Neutrophil (primary cell): ENCODE measurements around the gene WHAMM.

Source experiments
- H3K27ac ChIP-seq: fragments of 200-600 bp; sonication (generic); 2 replicates; pipeline ENCODE4 v1.5.1; 2016; ENCODE audit warnings: mild to moderate bottlenecking, moderate library complexity
- H3K27me3 ChIP-seq: fragments of 200-600 bp; sonication (generic); 2 replicates; pipeline ENCODE4 v1.6.0; 2016; ENCODE audit warnings: mild to moderate bottlenecking
- H3K36me3 ChIP-seq: fragments of 200-600 bp; sonication (generic); 2 replicates; pipeline ENCODE4 v1.5.1; 2017
- H3K4me1 ChIP-seq, 2 experiments: fragments of 200-600 bp in 1 of 2; sonication (generic) in 1 of 2; 1 replicate in 1 of 2; 2 replicates in 1 of 2; pipeline versions ENCODE4 v1.5.1 to v1.6.1; 2013 to 2016; ENCODE audit warnings: low read depth in 1 of 2, low read length in 1 of 2, mild to moderate bottlenecking in 1 of 2, moderate library complexity in 1 of 2; ENCODE audit not compliant: control insufficient read depth in 1 of 2, insufficient read depth in 1 of 2
- H3K4me3 ChIP-seq, 2 experiments: fragments of 200-600 bp in 1 of 2; sonication (generic) in 1 of 2; 1 replicate in 1 of 2; 2 replicates in 1 of 2; pipeline ENCODE4 v1.5.1; 2013 to 2016; ENCODE audit warnings: low read depth in 1 of 2, low read length in 1 of 2, mild to moderate bottlenecking in 1 of 2, moderate library complexity in 1 of 2
- H3K9me3 ChIP-seq: fragments of 200-600 bp; sonication (generic); 2 replicates; pipeline ENCODE4 v1.5.1; 2016
- TF ChIP-seq, protein P1 (sequence below): fragments of 200-600 bp; sonication (generic); IDR thresholded peaks from 2 replicates; pipeline ENCODE4 v1.5.1; 2016; ENCODE audit warnings: antibody characterized with exemption

Gene WHAMM

DNA sequence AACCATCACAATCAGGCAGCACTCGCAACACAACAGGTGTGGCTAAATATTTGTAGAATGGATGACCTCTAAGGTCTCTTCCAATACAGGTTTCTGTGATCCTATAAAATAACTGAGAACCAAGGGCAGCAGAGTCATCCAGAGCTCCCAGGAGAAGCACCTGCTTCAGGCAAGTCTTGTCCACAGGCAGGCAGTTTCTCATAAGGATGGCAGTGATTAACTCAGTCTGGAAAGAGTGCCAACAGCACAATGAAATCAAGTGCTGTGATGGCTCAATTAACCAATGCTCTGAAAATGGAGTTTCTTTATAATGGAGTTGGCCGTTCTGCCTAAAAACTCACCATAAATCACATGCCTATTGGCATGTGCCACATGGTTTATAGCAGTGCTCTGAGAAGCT lies 72.3 kb downstream of the WHAMM start:
- Histone ChIP-seq H3K27ac (no peak overlapping the region), H3K36me3 (no peaks in the 10 kb centered on the region), H3K9me3 (no peaks in the 10 kb centered on the region), H3K4me1 (no peaks in the 10 kb centered on the region), H3K4me3 (no peak overlapping the region), H3K27me3 (no peaks in the 10 kb centered on the region)
- TF ChIP-seq, protein P1, sequence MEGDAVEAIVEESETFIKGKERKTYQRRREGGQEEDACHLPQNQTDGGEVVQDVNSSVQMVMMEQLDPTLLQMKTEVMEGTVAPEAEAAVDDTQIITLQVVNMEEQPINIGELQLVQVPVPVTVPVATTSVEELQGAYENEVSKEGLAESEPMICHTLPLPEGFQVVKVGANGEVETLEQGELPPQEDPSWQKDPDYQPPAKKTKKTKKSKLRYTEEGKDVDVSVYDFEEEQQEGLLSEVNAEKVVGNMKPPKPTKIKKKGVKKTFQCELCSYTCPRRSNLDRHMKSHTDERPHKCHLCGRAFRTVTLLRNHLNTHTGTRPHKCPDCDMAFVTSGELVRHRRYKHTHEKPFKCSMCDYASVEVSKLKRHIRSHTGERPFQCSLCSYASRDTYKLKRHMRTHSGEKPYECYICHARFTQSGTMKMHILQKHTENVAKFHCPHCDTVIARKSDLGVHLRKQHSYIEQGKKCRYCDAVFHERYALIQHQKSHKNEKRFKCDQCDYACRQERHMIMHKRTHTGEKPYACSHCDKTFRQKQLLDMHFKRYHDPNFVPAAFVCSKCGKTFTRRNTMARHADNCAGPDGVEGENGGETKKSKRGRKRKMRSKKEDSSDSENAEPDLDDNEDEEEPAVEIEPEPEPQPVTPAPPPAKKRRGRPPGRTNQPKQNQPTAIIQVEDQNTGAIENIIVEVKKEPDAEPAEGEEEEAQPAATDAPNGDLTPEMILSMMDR, result no peak

DNA sequence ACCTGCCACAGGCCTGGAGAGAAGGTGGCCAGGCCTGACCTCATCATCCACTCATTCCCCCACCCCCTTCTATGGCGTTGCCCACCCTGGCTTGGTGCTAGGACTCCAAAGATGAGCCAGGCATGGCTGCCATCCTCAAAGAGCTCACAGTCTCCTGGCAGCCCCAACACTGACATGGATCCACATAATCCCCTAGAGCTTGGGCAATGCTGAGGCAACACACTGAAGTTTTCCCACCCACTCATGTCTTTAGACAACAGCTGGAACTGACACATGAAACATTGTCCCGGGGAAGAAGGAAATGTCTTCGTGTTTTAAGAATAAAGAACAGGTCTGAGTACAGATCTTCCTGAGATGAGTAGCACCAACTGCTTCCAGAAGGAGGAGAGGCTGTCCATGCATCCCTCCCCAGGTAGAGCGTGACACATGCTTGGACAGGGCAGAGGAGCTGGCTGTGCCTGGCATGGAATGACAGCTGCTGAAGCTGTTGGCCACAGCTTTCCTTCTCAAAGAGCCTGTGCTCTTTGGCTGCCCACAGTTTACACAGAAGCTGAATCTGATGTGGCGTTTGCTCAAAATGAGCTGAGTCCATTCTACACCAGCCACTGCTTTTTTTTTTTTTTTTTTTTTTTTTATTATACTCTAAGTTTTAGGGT lies 73.0 kb downstream of the WHAMM start:
- no peak overlapping the region for H3K27ac ChIP-seq
- no peaks in the 10 kb centered on the region for H3K9me3 ChIP-seq
- H3K36me3 ChIP-seq, result no peaks in the 10 kb centered on the region
- no peaks in the 10 kb centered on the region for H3K27me3 ChIP-seq
- TF ChIP-seq, protein P1, result no peak
- H3K4me3 ChIP-seq, result no peak overlapping the region
- H3K4me1 ChIP-seq, result no peaks in the 10 kb centered on the region
